GM15510 (cell line): ENCODE measurements around the gene ZFP91.

Experiments
- POLR2A ChIP-seq: IDR thresholded peaks from 3 replicates; pipeline ENCODE4 v1.6.1; 2011; ENCODE audit warnings: borderline replicate concordance; ENCODE audit not compliant: insufficient read length; ENCODE audit errors: extremely low read depth

The ZFP91 gene

DNA sequence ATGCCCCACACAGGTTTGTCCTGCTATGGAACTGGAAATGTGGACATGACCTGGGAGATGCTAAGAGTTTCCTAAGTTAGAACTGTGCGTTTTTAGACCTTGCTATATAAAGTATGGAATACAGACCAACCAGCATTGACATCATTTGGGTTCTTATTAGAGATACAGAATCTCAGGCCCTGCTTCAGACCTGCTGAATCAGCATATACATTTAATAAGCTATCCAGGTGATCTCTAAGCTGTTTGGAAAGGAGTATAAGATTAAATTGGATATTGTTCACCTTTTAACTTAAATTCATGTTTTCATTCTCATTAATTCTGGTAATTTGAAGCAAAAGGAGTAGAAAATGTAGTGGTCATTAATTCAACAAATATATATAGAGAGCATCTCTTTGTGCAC is 36.7 kb downstream of the ZFP91 start:
- no peak for TF ChIP-seq POLR2A

DNA sequence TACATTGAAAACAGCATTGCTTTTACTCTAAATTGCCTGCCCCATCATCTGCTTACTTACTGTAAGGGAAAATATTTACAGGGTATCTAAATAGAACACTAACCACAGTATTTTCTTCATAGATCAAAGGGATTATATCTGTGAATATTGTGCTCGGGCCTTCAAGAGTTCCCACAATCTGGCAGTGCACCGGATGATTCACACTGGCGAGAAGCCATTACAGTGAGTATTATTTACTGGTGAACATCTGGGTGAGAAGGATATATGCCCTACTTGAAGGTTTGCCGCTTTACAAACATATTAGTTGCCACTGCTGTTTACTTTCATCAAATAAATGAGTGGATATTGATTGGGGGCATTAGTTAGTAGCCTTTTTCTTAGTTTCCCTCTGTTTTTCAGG is 37.7 kb downstream of the ZFP91 start:
- TF ChIP-seq POLR2A: no peak

DNA sequence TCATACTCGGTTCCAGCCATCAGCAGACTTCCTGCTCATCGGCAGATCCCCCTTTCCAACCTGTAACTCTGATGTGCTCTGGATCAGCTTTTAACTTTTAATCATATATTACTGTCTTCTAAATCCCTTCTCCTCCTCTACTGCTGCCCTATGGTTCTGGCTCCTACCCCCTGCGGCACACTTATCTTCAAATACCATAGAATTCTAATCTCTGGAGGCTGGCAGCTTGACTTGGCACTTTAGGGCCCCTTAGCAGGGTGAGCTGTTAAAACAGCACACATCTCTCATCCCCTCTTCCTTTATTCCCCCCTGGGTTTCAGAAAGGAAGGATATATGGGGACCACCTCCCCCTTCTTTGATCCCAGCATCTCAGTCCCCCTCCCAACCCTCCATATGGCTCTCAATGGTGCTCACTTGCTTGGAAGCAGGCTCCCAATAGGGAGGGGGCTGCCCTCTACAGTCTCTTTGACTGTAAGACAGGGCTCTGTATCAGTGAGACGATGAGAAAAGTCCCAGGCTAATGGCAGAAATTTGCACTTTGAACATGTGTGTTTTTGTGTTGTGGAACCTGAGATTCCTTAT is 39.2 kb downstream of the ZFP91 start:
- TF ChIP-seq POLR2A: no peak

DNA sequence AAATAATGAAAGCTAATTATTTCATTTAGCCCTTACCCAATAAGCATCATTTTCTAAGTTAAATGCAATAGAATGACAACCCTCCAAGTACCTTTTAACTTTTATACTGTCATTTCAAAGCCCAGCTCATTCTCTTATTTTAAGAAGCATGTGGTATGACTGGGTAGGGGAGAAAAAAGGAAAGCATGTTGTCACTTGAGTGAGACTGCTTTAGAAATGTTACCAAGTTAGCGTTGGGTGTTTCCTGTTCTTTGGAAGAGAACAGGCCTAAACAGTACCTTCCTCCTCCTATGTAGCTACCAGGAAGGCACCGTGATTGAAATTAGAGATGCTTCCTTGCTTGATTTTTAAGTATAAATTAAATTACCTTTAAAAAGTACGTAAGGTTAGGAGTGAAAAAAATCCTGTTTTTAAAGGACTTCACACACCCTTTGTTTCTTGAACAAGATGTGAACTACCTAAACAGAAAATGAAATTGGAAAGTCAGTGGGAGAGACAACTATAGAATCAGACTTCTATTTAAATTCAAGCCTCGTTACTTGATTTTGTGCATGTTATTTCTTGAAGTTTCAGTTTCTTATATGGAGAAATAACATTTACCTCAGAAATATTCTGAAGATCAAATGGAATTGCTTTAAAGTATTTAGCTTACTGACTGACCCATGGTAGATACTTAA is 42.9 kb downstream of the ZFP91 start:
- no peak for TF ChIP-seq POLR2A

DNA sequence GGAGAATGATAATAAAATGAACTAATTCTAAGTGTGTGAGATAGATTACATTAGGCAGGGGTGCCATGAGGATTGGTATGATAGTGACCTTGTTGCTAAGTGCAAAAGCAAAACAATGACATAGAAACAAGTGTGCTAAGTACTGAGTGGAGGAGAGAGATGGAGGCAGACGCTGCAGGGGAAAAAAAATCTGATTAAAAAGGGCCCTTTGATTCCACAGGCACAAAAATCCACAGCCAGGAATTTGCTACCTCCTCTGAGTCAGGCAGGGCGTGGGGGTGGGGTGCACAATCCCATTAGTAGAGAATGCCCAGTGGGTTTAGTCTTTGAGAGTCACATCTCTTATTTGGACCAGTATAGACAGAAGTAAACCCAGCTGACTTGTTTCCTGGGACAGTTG is 43.5 kb downstream of the ZFP91 start, which contains the start of gene CNTF:
TSS of gene CNTF (plus strand) at position 322 of the 400 bp plus-strand sequence. CDS start 88 bp downstream, outside the sequence.
- TF ChIP-seq POLR2A: no peak

DNA sequence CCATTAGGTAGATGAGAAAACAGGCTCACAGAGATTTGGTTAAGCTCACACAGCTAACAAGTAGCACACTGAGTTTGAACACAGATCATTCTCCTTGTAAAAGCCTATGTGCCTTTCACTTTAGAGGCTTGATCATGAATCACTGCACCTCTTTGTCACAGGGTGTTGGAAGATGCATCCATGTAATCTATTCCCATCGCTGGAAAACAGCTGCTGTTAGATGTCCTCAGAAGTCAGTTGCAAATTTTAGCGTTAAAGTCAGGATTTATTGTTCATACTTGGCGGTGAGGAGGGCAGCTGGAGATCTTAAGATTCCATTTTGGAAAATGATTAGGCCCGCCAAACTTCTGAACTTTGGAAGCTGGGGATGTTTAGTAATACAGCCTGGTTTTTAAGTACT is 46.2 kb downstream of the ZFP91 start:
- TF ChIP-seq POLR2A: no peak

DNA sequence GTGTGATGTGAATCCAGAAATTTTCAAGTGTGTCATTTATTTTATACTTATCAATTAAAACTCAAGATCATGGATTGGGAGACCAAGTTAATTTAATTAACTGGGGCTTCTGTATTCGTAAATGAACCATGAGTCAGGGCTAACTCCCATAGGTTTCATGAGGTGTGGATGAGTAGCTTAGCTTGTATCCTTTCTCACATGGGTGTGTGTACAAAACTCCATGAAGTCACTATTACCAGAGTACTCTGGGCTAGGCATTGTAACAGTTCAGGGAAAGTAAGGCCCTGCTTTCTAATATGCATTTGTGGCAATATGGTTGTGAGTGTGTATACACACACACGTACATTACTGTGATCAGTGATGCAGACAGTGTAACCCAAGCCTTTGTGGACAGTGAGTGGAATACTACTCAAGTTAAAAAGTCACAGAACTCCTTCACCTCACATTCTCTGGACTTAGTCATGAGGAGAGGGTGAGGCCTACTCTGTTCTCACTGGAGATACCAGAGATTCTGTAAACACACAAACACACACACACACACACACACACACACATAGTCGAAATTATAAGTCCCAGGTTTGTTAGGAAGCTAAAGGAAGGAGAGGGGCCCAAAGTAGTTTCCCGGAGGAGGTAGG is 47.1 kb downstream of the ZFP91 start:
- TF ChIP-seq POLR2A: no peak

DNA sequence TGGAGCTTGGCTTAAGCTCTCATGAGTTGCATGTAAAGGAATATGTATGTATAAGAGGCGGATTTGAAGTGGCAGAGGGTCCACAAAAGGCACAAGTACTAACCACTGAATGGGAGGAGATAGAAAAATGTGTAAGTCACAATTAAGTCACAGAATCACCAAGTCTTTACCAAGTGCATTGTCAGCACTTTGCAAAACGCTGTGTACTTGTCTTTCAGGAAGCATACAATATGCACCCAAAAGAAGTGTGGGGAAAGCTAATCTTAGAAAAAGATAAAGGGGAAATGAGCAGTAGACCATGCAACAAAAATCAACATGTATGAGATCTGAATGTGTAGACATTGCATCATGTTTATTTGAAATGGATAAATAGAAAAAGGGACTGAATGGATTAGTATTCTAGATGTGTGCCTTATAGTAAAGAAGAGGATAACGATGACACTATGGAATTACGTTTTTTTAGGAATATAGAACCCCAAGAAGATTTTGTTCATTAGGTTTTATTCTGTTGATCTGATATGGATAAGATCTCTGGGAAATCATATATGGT is 48.1 kb downstream of the ZFP91 start:
- TF ChIP-seq POLR2A: no peak

DNA sequence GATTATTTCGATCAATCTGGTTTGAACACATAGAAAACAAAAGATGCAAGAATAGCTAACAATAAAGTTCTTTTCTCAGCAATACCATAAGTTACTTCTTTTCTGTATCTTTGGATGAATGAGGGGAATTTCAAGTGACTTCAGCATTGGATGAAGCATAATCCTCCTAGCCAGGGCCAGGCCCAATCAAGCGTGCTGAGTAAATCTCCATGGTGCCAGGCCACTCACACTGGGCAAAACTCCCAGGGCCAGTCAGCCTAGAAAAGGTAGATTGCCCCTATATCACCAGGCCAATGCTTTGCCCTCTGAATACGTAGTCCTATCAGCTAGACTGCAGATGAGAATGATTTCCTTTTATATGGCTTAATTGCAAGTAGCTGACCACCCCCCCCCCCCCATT is 49.6 kb downstream of the ZFP91 start:
- no peak for TF ChIP-seq POLR2A

DNA sequence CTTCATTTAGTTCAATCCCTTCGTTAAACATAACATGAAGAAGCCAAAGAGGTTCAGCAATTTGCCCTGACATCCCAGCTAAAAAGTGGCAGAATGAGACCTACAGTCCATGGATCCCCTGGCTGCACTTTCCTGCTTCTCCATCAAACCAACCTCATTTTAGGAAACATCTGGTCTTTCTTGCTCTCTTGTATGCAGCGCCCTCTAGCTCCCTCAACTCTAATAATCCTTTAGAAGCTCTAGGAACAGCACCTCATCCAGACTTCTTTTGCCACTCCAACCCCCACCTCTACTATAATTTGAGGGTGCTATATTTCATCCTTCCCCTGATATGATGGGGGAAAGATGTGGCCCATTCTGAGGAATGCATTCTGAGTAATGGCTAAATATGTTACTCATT is 51.0 kb downstream of the ZFP91 start:
- TF ChIP-seq POLR2A: no peak

DNA sequence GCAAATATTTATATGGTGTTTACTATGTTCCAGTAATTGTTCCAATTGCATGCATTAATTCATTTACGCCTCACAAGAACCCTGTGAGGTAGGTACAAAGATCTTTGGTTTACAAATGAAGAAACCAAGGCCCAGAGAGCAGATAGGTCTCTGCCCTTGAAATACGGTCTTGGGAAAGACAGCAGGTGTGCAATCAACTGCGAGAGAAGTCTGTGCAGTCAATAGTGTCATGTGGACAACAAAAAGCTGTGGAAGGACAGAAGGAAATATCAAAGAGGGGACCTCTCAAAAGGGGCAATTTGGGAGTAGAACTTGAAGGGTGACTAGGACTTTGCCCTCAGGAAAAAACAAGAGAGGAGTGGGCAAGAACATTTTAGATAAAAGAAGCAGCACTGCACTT is 52.5 kb downstream of the ZFP91 start:
- no peak for TF ChIP-seq POLR2A

DNA sequence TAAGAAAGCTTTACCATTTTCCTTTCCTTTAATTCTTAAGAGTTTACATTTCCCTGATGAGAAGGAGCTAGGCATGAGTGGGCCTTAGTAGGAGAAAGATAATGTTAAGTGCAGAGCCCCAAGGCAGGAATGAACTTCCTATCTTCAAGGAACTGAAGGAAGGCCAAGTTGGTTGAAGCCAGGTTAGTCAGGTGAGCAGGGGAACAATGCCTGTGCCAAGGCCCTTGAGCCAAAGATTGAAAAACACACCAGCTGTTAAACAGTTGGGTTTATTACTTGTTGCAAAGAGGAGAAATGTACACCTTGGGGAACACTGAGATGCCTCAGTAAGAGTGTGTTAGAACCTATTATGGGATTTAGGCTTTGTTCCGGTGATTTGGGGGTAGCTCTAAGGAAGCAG is 53.6 kb downstream of the ZFP91 start:
- no peak for TF ChIP-seq POLR2A

DNA sequence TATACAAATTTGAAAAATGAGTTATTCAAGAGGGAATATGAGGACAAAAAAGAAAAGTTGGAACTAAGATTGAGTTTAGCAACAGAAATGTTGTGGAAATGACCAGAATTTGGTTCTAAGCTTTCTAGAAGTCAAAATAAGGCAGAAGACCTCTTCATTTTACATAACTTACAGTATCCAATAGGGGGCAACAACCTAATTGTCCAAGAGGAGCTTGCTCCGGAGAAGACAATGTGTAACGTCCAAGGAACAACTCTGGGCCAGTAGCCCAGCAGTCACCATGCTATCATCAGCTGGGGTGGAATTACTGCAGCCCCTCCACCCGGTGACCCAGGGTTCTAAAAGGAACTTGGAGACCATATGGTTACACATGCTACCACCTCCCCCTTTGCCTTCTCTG is 57.7 kb downstream of the ZFP91 start:
- TF ChIP-seq POLR2A: no peak

DNA sequence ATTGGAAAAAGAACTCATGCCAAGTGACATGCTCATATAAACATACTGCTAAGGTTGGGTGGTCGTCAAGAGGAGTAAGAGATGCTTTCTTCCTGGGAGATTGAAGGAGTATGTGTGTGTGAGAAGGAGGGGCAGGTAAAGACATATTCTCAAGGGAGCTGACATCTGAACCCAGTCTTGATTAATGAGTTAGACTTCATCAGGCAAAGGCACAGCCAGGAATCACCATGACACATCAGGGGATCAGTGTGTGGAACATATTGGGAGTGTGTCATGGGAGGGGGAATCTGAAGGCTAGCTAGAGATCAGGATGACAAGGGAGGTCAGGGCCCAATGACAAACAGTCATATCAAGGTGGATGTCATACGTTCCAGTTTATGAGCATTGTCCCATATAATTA is 58.5 kb downstream of the ZFP91 start:
- TF ChIP-seq POLR2A: no peak

DNA sequence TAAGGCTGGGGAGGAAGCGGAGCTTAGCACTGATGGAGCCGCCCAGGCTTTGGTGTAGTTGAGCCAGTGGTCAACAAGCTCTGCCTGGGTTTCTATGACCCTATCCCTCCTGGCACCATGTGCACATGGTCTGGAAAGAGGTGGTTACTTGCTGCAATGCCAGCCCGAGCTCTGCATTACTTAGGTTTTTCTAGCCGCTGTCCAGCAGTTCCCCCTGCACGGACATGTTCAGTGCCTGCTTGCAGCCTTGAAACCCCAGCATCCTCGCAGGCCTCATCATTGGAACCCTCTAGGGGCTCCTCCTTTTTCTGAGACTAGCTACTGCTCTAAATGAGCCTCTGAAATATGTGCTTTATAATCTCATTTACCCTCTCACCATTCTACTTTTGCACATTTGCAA is 60.2 kb downstream of the ZFP91 start:
- TF ChIP-seq POLR2A: no peak

DNA sequence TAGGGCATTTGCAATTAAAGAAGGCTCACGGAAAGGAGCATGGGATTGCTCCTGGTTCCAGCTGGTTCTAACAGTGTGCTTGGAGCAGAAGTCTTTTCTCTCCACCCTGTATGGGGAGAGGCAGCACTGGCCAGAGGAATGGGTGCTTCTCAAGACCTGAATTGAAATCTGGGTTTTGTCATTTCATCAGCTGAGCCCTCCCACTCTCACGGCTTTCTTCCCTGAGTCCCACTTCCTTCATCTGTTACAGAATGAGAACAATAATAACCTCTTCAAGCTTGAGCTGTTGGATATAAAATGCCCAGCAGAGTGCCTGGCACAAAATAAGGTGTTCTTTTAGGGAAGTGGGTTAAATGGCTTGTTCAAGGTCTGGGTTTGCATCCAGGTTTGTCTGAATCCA is 60.8 kb downstream of the ZFP91 start:
- TF ChIP-seq POLR2A: no peak

DNA sequence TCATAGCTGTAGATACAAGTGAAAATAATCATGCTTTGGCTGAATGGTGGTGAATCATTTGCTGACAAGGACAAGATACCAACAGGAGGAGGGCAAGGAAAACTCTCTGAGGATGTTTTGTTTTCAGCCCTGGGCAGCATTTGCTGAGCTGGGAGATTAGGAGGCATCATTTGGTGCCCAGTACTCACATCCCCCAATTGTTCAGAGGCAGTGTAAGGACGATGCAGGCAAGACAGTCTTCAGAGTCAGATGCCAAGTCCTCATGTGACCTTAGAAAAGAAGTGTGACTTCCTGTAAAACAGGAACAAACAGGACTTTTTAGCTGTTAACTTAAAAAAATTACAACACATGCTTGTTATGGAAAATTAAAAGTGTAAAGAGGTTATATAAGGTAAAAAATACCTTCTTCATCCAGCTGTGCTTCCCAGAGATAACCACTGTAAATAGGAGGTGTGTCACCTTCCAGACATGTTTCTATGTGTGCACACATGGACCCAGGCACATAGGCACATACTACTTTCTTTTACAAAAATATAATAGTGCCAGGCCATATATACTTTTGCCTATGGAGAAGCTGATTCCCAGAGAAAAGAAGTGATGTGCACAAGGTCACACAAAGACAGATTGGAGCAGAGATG is 61.6 kb downstream of the ZFP91 start:
- no peak for TF ChIP-seq POLR2A

DNA sequence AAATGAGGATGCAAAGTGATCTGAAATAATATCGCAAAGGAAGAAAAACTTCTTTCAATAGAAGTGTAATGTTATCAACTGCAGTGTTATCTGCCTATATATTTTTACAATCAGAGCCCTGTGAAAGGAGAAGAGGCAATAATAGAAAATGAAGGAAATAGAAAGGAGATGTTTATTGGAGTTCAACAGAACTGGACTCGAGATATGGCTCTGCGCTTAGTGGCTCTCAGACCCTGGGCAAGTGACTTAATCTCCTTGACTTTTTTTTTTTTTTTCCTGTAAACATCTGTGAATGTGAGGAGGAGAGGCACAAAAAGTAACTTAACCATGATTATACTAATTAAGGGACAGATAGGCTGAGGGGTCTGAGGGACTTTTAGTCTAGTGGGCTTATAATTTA is 62.5 kb downstream of the ZFP91 start:
- TF ChIP-seq POLR2A: no peak
